ENCODE measurements around the gene STAB1.

- TF ChIP-seq CTCF (optimal IDR thresholded peaks at IDR 0.05 in 1 of 3, IDR thresholded peaks at IDR 0.05 in 1 of 3, conservative IDR thresholded peaks at IDR 0.05 in 1 of 3; ENCODE audit: extremely low read depth in 1 of 3, insufficient read depth in 2 of 3, low read length in 3 of 3) (no peak), EZH2 (IDR thresholded peaks at IDR 0.05; ENCODE audit: low read length) (no peak)
Observed at GRCh38 chr3:52470920-52471319, 24.2 kb upstream of the STAB1 start.
